HepG2 (cell line): Measurements from ENCODE around the gene C12orf60. TPM values are rescaled to one million over a fixed set of nuclear protein-coding genes. Genes with fewer than 3 reads are reported as not detected.

Experiments used
- ATAC-seq: fragments of 200-7000 bp; cut with Tn5 transposase; 3 replicates; pipeline ENCODE4 v1.9.1; 2020; ENCODE audit warnings: mild to moderate bottlenecking, moderate library complexity
- BruUV-seq: library from RNA; stranded (reverse); fragments of 400-500 nt; replicated peaks from 2 replicates; lab custom pipeline; 2021; lab: Mats Ljungman, UMichigan
- CTCF ChIA-PET: fragments of 300-600 bp; formaldehyde crosslinking; extraction: SDS; loops from one replicate; lab custom pipeline; 2021; ENCODE audit warnings: low total read pairs, inconsistent platforms, low intra/inter-chr PET ratio; lab: Yijun Ruan, JAX
- POLR2A ChIA-PET: fragments of 350-600 bp; sonication (Branson Sonifier 250); formaldehyde crosslinking; loops from one replicate; lab custom pipeline; 2020; ENCODE audit warnings: antibody characterized with exemption, inconsistent platforms; lab: Yijun Ruan, JAX
- DNase-seq: peaks from one replicate; pipeline ENCODE4 v3.0.0-alpha.2; 2015; ENCODE audit warnings: low spot score
- FAIRE-seq: peaks from 3 replicates; lab custom pipeline; 2011; peaks lifted over from hg19 to GRCh38; lab: Jason Lieb, UNC
- H2AFZ ChIP-seq: one replicate; pipeline ENCODE4 v1.6.1; 2011; ENCODE audit warnings: low read length, inconsistent platforms
- H3K27ac ChIP-seq: fragments of 300-600 bp; 3 replicates; pipeline ENCODE4 v1.8.0; 2011; ENCODE audit warnings: mixed run types, mild to moderate bottlenecking, mixed read lengths, low read length, inconsistent platforms; ENCODE audit not compliant: insufficient read depth; ENCODE audit errors: extremely low read length
- H3K27me3 ChIP-seq, 2 experiments: fragments of 200-600 bp in 1 of 2; 2 replicates in 1 of 2; 3 replicates in 1 of 2; pipeline versions ENCODE4 v1.6.0 to v1.8.0; 2011; ENCODE audit warnings: low read length in 2 of 2, mild to moderate bottlenecking in 2 of 2, moderate library complexity in 2 of 2, inconsistent platforms in 1 of 2; ENCODE audit not compliant: insufficient read depth in 2 of 2, control insufficient read depth in 1 of 2
- H3K36me3 ChIP-seq, 2 experiments: fragments of 200-600 bp in 1 of 2; replicated peaks in 1 of 2; 2 replicates in 1 of 2; 3 replicates in 1 of 2; pipeline versions ENCODE4 v1.5.1 to v1.8.0; 2011; ENCODE audit warnings: low read length in 2 of 2, inconsistent platforms in 1 of 2; ENCODE audit not compliant: insufficient read depth in 2 of 2, control insufficient read depth in 1 of 2
- H3K4me1 ChIP-seq: 2 replicates; pipeline ENCODE4 v1.5.1; 2012; ENCODE audit warnings: low read length, inconsistent platforms; ENCODE audit not compliant: insufficient read depth
- H3K4me2 ChIP-seq: 2 replicates; pipeline ENCODE4 v1.6.0; 2011; ENCODE audit warnings: low read depth, low read length, inconsistent platforms
- H3K4me3 ChIP-seq, 3 experiments: fragments of 200-600 bp in 1 of 3; sonication (generic), shearing (Covaris generic) in 1 of 3; replicated peaks in 1 of 3; 2 replicates each; pipeline ENCODE4 v1.5.1; 2011 to 2016; ENCODE audit warnings: low read length in 3 of 3, inconsistent platforms in 2 of 3, low read depth in 2 of 3, mild to moderate bottlenecking in 2 of 3, control low read depth in 1 of 3, mixed read lengths in 1 of 3; ENCODE audit not compliant: insufficient read depth in 1 of 3
- H3K79me2 ChIP-seq: one replicate; pipeline ENCODE4 v1.6.1; 2011; ENCODE audit warnings: low read length, inconsistent platforms; ENCODE audit not compliant: insufficient read depth
- H3K9ac ChIP-seq: 2 replicates; pipeline ENCODE4 v1.6.0; 2011; ENCODE audit warnings: mild to moderate bottlenecking, low read depth, low read length, inconsistent platforms; ENCODE audit not compliant: insufficient read depth
- H3K9me3 ChIP-seq: 2 replicates; pipeline ENCODE4 v1.5.1; 2012; ENCODE audit warnings: mild to moderate bottlenecking, low read length
- H4K20me1 ChIP-seq: 2 replicates; pipeline ENCODE4 v1.6.0; 2011; ENCODE audit warnings: inconsistent platforms, mild to moderate bottlenecking, low read length, moderate library complexity; ENCODE audit not compliant: insufficient read depth
- FOXP1 ChIP-seq, 2 experiments: fragments of 450-650 bp in 1 of 2; IDR thresholded peaks; 2 replicates each; pipeline ENCODE4 v1.6.1; 2017 to 2018; ENCODE audit warnings: antibody characterized with exemption in 1 of 2
- HOXA9 ChIP-seq: sonication (generic); formaldehyde crosslinking; IDR thresholded peaks from 2 replicates; pipeline ENCODE4 v1.8.1; 2022; ENCODE audit warnings: missing genetic modification reagents, mild to moderate bottlenecking, moderate library complexity, borderline replicate concordance
- SIN3B ChIP-seq: fragments of 150-350 bp; IDR thresholded peaks from 2 replicates; pipeline ENCODE4 v1.6.1; 2014; ENCODE audit warnings: low read length
- TCF12 ChIP-seq, 2 experiments: fragments of 450-650 bp in 1 of 2; sonication (generic) in 1 of 2; formaldehyde crosslinking in 1 of 2; IDR thresholded peaks; 2 replicates each; pipeline versions ENCODE4 v1.6.1 to v1.8.0; 2017 to 2022; ENCODE audit warnings: antibody characterized with exemption in 1 of 2, mild to moderate bottlenecking in 1 of 2, missing genetic modification reagents in 1 of 2, moderate library complexity in 1 of 2
- YY1 ChIP-seq: IDR thresholded peaks from 2 replicates; pipeline ENCODE4 v1.6.1; 2011; ENCODE audit warnings: low read length, low read depth, moderate library complexity, mild to moderate bottlenecking; ENCODE audit not compliant: insufficient read depth, insufficient replicate concordance
- ZMYM2 ChIP-seq: sonication (generic); formaldehyde crosslinking; IDR thresholded peaks from 2 replicates; pipeline ENCODE4 v1.8.0; 2022; ENCODE audit warnings: mild to moderate bottlenecking, missing genetic modification reagents
- ZNF383 ChIP-seq: sonication (generic); formaldehyde crosslinking; IDR thresholded peaks from 2 replicates; pipeline ENCODE4 v1.4.0; 2020; ENCODE audit warnings: missing genetic modification reagents, mild to moderate bottlenecking, borderline replicate concordance
- ZNF510 ChIP-seq: sonication (generic); formaldehyde crosslinking; IDR thresholded peaks from 2 replicates; pipeline ENCODE4 v1.4.0; 2020; ENCODE audit warnings: low read depth, mild to moderate bottlenecking, missing genetic modification reagents
- ZNF772 ChIP-seq: sonication (generic); formaldehyde crosslinking; IDR thresholded peaks from 2 replicates; pipeline ENCODE4 v1.5.0; 2020; ENCODE audit warnings: mild to moderate bottlenecking, missing genetic modification reagents
- ZNF776 ChIP-seq: sonication (generic); formaldehyde crosslinking; IDR thresholded peaks from 2 replicates; pipeline ENCODE4 v1.4.0; 2020; ENCODE audit warnings: mild to moderate bottlenecking, missing genetic modification reagents
- WGBS: methylation state at CpG from one replicate; pipeline ENCODE4 v1.1.6; 2017; ENCODE audit warnings: low lambda C conversion rate; 5-methylcytosine and 5-hydroxymethylcytosine counted together
- in situ Hi-C: cut with HindIII; loops from 2 replicates; pipeline ENCODE4 v1.10.0; 2017; ENCODE audit warnings: low pct_unique_long_range_greater_than_20kb; ENCODE audit not compliant: extremely low pct_ligation_motif_present
- intact Hi-C: fragments of 100-400 bp; cut with micrococcal nuclease; formaldehyde crosslinking; loops from one replicate; pipeline ENCODE4 v1.10.0; 2022; ENCODE audit not compliant: unreplicated experiment
- polyA plus RNA-seq, 8 experiments: library from polyadenylated mRNA; depleted of rRNA in 3 of 8; stranded (reverse) in 7 of 8; unstranded in 1 of 8; fragments of >200 nt; fragmentation: Illumina TruSeq in 4 of 8; extraction: Trizol in 4 of 8; gene quantifications; 2 replicates each; pipeline versions ENCODE4 v1.2.1 to v1.2.3, GENCODE V29; 2011 to 2016; ENCODE audit warnings: low read depth in 4 of 8, missing spikeins in 1 of 8, mixed read lengths in 1 of 8; ENCODE audit not compliant: insufficient read depth in 1 of 8
- total RNA-seq, 5 experiments: library from RNA; depleted of rRNA; stranded (reverse); fragments of >200 nt; fragmentation: Illumina TruSeq; extraction: Trizol; gene quantifications; 2 replicates each; pipeline ENCODE4 v1.2.3, GENCODE V29; 2016; ENCODE audit warnings: low read depth in 1 of 5
- TF ChIP-seq, protein P1 (sequence below): sonication (generic); formaldehyde crosslinking; IDR thresholded peaks from 2 replicates; pipeline ENCODE4 v1.9.0; 2021; ENCODE audit warnings: missing genetic modification reagents, mild to moderate bottlenecking, borderline replicate concordance

Gene C12orf60
- total and polyA plus RNA-seq, 2 of the 13 experiments (the other 11 are each of a cell fraction or from before 2014, with no cell fraction given) = 0.55 to 1.4 TPM

DNA sequence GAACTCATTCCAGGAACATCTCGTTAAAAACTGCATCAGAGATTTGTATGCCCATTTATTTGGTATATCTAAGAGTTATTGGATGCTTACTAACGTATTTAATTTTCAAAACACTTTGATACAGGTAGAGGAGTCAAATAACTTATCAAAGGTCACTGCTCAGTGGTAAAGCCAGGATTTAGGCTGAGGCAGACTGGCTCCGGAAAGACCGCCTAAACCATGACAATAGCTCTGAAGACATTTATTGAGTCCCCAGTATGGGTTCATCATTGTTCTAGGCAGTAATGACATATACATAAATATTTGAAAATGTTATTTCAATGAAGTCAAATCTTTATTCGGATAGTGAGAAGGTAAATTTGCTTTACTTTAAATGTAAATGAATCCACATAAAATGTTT is 30.5 kb upstream of the C12orf60 start:
- Histone ChIP-seq H3K36me3 (no peaks in the 10 kb centered on the region), H3K79me2 (peaks cover 29% of the 10 kb centered on the region), H2AFZ (no peak overlapping the region), H3K4me3 (peak overlapping the region; percentile 15 to 79 (median 64); a peak in 3 of 6 replicates), H3K27ac (peak overlapping the region; percentile 73), H3K9ac (peak overlapping the region; percentile 76; the same call in 1 of the 2 replicates), H3K9me3 (no peaks in the 10 kb centered on the region), H3K27me3 (no peaks in the 10 kb centered on the region; a peak in 1 of 5 replicates), H3K4me2 (peak overlapping the region; percentile 58), H4K20me1 (no peaks in the 10 kb centered on the region; the same call in 1 of the 2 replicates), H3K4me1 (peaks cover 40% of the 10 kb centered on the region)
- CTCF ChIA-PET = no interaction called here
- intact Hi-C loops (loop anchor here (10.0 kb wide), 1 partner anchor 1112 kb away; the partner anchor contains the start of gene STRAP), in situ Hi-C loops (no loop called here)
- POLR2A ChIA-PET = interaction anchor here (1.0 to 3.7 kb wide), 4 partner anchors 9 to 68 kb away, joined by 3 to 20 read pairs (median 4); partner anchors contain the start of genes C12orf60 and WBP11
- 78% methylated on average over 5 of the region's 5 CpGs for WGBS
- no peak for ATAC-seq
- no peak for FAIRE-seq
- DNase-seq = no peak
- TF ChIP-seq ZNF383 (CRISPR knock-in tag) = no peak
- no peak for TF ChIP-seq FOXP1 (IDR thresholded peaks at IDR 0.05)
- TF ChIP-seq FOXP1 (CRISPR knock-in tag; IDR thresholded peaks at IDR 0.05) = no peak
- TF ChIP-seq YY1 = no peak
- TF ChIP-seq SIN3B = no peak
- TF ChIP-seq, protein P1, sequence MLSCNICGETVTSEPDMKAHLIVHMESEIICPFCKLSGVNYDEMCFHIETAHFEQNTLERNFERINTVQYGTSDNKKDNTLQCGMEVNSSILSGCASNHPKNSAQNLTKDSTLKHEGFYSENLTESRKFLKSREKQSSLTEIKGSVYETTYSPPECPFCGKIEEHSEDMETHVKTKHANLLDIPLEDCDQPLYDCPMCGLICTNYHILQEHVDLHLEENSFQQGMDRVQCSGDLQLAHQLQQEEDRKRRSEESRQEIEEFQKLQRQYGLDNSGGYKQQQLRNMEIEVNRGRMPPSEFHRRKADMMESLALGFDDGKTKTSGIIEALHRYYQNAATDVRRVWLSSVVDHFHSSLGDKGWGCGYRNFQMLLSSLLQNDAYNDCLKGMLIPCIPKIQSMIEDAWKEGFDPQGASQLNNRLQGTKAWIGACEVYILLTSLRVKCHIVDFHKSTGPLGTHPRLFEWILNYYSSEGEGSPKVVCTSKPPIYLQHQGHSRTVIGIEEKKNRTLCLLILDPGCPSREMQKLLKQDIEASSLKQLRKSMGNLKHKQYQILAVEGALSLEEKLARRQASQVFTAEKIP (CRISPR knock-in tag) = no peak
- no peak for TF ChIP-seq ZNF510 (CRISPR knock-in tag)
- TF ChIP-seq HOXA9 (CRISPR knock-in tag) = no peak
- TF ChIP-seq TCF12 (IDR thresholded peaks at IDR 0.05) = no peak
- no peak for TF ChIP-seq TCF12 (CRISPR knock-in tag; IDR thresholded peaks at IDR 0.05)
- TF ChIP-seq ZNF772 = no peak
- TF ChIP-seq ZNF776 (CRISPR knock-in tag) = no peak
- no peak for TF ChIP-seq ZMYM2 (CRISPR knock-in tag)
- BruUV-seq = no TSS peak
